RWPE1 (cell line): ENCODE results near the gene PDYN.

Source experiments
- CTCF ChIA-PET: fragments of 350-600 bp; sonication (Branson Sonifier 250); formaldehyde crosslinking; extraction: SDS; loops from one replicate; lab custom pipeline; 2021; lab: Yijun Ruan, JAX
- POLR2A ChIA-PET: fragments of 400-600 bp; formaldehyde crosslinking; extraction: SDS; loops from one replicate; lab custom pipeline; 2020; ENCODE audit warnings: antibody characterized with exemption; ENCODE audit not compliant: low non-redundant PET; lab: Yijun Ruan, JAX
- DNase-seq: peaks from one replicate; pipeline ENCODE4 v3.0.0; 2012; ENCODE audit warnings: low spot score
- H3K27ac ChIP-seq: fragments of 450-650 bp; 2 replicates; pipeline ENCODE4 v1.5.1; 2017
- TF ChIP-seq, protein P1 (sequence below): fragments of 450-650 bp; conservative IDR thresholded peaks from 2 replicates; pipeline ENCODE4 v1.5.1; 2017; ENCODE audit warnings: low read depth, mild to moderate bottlenecking

The PDYN gene

DNA sequence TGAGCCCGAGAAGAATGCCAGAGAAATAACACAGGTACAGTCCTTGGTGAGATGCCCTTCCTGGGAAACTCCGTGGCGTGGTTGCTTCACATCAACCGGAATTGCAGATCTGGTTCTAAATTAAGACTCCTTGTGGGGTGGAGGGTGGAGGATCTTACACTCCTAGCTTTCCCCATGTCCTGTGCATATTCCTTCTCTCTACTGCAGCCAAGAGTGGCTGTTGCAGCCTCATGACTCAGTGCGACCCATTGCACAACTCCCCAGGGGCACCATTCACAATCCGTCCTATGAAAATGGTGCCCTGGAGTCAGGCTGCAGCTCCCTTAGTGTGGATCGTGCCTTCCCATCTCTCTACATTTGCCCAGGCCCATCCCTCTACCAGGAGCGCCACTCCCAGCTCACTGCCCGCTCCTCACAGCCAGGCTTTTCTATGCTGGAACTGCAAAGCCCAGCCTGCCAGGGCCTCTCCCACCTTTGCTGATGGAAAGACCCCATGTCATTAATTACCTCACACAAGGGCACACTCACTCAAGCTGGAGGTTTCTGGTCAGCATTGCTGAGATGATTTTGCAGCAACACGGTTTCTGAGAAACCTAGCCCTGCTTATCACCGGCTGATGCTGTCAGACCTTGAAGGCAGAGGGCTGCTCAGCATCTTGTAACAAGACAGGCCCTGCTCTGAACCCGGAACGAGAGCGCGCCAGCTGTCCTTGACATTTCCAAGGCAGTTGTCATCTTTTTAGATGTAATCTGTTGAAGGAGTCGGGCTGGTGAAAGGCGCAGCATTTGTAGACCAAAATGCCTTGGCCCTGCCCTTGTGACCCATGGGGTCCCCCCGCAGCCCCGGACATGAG, 58.9 kb downstream of the PDYN start:
- peak; percentile 90 for DNase-seq
- POLR2A ChIA-PET, result interaction anchor here (0.8 kb wide), 1 partner anchor 9 kb away, joined by 3 read pairs; no protein-coding TSS in a partner anchor
- H3K27ac ChIP-seq, result peak overlapping the region; percentile 94
- CTCF ChIA-PET, result interaction anchor here (0.6 to 1.7 kb wide), 4 partner anchors 9 to 133 kb away, joined by 3 to 6 read pairs (median 4); no protein-coding TSS in a partner anchor
- TF ChIP-seq, protein P1, sequence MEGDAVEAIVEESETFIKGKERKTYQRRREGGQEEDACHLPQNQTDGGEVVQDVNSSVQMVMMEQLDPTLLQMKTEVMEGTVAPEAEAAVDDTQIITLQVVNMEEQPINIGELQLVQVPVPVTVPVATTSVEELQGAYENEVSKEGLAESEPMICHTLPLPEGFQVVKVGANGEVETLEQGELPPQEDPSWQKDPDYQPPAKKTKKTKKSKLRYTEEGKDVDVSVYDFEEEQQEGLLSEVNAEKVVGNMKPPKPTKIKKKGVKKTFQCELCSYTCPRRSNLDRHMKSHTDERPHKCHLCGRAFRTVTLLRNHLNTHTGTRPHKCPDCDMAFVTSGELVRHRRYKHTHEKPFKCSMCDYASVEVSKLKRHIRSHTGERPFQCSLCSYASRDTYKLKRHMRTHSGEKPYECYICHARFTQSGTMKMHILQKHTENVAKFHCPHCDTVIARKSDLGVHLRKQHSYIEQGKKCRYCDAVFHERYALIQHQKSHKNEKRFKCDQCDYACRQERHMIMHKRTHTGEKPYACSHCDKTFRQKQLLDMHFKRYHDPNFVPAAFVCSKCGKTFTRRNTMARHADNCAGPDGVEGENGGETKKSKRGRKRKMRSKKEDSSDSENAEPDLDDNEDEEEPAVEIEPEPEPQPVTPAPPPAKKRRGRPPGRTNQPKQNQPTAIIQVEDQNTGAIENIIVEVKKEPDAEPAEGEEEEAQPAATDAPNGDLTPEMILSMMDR, result no peak

DNA sequence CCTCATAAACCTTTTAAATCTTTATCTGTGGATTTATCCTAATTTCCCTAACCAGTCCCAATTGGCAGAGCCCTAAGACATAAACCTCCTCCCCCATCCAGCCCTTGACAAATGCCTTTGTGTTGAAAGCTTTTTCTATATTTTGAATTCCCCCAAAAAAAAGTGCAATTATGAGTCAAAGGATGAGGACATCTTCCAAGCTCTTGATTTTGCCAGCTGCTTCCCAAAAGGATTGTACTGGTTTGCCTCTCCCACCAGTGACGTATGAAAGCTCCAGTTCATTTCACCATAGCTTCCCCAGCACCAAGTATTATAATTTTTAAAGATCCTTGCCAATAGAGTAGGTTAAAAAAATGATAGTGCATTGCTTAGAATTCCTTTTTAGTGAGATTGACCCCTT, 59.7 kb downstream of the PDYN start:
- H3K27ac ChIP-seq, result no peak overlapping the region
- TF ChIP-seq, protein P1, result no peak
- ChIA-PET POLR2A (interaction anchor here (0.8 kb wide), 1 partner anchor 10 kb away, joined by 3 read pairs; no protein-coding TSS in a partner anchor), CTCF (interaction anchor here (0.6 to 1.7 kb wide), 4 partner anchors 9 to 132 kb away, joined by 3 to 6 read pairs (median 4); no protein-coding TSS in a partner anchor)
- peak; percentile 19 for DNase-seq

DNA sequence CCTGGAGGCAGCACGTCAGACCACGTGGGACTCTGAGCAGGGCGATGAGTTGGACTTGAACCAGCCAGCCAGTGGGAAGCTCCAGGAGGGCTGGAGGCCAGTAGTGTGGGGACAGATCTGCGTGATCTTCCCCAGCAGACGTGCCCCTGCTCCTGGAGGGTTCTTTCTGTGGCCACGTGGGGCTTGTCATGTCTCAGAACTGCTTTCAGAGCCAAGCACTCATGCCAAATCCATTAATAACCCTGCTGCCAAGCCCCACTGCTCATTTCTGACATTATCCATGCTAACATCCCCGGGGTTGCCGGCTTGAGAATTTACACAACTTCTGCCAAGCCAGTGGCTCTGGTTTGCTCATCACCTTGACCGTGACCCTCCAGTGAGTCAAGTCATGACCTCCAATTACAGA, 60.4 kb downstream of the PDYN start:
- TF ChIP-seq, protein P1, result no peak
- ChIA-PET CTCF (no interaction called here), POLR2A (no interaction called here)
- H3K27ac ChIP-seq, result peak overlapping the region; percentile 78
- DNase-seq, result no peak

DNA sequence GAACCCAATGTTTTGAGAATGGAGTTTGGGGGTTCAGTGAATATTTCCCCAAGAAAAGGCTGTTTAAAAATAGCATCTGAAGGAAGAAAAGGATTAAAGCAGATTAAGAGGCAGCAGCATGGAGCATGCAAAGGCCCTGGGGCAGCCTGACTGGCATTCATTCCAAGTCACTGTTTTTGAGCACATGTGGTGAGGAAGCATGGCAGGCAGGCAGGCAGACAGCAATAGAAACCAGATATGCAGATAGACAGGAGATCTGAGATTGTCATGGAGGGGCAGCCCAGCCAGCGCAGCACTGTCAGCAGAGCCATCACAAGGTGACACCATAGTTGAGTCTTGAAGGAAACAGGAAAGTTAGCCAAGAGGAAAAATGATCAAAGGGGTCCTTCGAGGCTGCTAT, 60.9 kb downstream of the PDYN start:
- TF ChIP-seq, protein P1, result no peak
- DNase-seq, result no peak
- ChIA-PET POLR2A (no interaction called here), CTCF (no interaction called here)
- peak overlapping the region; percentile 78 for H3K27ac ChIP-seq

DNA sequence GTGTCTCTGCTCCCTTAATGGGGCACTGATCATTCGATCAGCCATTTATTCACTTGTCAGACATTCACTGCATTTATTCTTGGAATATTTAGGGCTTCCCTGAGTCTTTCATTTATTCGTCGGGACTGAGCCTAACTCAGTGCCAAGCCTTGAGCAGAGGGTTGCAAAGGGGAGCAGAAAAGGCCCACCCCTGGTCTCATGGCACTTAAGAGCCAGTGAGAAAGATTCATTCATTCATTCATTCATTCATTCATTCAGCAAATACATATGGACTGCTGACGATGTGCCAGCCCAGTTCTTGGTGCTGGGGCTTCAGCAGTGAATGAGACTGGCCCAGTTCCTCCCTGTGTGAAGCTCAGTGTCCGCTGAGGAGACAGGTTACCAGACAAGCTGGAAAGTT, 62.0 kb downstream of the PDYN start:
- CTCF ChIA-PET, result no interaction called here

DNA sequence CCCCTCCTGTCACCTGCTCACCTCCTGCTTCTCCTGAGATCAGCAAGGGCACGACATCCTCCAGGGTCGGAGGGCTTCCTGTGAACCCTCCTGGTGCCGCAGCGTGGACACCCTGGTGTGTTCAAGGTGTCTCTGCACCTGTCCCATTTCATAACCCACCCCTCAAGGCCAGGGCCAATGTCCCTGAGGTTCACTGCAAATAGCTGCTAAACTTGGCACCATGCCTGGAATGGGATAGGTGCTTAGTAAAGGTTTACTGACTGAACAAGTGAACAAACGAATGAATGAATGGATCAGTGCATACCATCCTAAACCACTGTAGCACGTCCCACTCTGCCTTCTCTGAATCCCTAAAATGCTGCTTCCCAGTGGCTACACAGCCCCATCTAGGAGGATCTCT, 63.7 kb downstream of the PDYN start:
- DNase-seq, result no peak
- H3K27ac ChIP-seq, result no peak overlapping the region
- POLR2A ChIA-PET, result no interaction called here
- CTCF ChIA-PET, result interaction anchor here (0.6 kb wide), 1 partner anchor 153 kb away, joined by 6 read pairs; no protein-coding TSS in a partner anchor
- TF ChIP-seq, protein P1, result no peak

More for the DNA sequence above, 62.0 kb downstream of the PDYN start:
- TF ChIP-seq, protein P1, result no peak
- POLR2A ChIA-PET, result no interaction called here
- H3K27ac ChIP-seq, result no peak overlapping the region
- DNase-seq, result no peak
